Measurements from ENCODE around the gene DDX56. TPM values are rescaled to one million over a fixed set of nuclear protein-coding genes. Genes with fewer than 3 reads are reported as not detected.

DDX56 gene
- total RNA-seq, 6 donors from 2014 or later: 37.6 to 105 (median 57.0) TPM

- no peaks in the 10 kb centered on the region for H3K36me3 ChIP-seq
- DNase-seq (no peak), ATAC-seq (ENCODE audit: low FRiP score in 2 of 2) (no peak)
- no peaks in the 10 kb centered on the region for H3K9me3 ChIP-seq
- peaks cover 48 to 66% (median 56%) of the 10 kb centered on the region in 4 donors for H3K4me1 ChIP-seq
- WGBS, 2 donors: 94 to 97% methylated on average over 1 of the region's 1 CpG
- TF ChIP-seq, protein P1, sequence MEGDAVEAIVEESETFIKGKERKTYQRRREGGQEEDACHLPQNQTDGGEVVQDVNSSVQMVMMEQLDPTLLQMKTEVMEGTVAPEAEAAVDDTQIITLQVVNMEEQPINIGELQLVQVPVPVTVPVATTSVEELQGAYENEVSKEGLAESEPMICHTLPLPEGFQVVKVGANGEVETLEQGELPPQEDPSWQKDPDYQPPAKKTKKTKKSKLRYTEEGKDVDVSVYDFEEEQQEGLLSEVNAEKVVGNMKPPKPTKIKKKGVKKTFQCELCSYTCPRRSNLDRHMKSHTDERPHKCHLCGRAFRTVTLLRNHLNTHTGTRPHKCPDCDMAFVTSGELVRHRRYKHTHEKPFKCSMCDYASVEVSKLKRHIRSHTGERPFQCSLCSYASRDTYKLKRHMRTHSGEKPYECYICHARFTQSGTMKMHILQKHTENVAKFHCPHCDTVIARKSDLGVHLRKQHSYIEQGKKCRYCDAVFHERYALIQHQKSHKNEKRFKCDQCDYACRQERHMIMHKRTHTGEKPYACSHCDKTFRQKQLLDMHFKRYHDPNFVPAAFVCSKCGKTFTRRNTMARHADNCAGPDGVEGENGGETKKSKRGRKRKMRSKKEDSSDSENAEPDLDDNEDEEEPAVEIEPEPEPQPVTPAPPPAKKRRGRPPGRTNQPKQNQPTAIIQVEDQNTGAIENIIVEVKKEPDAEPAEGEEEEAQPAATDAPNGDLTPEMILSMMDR (IDR thresholded peaks at IDR 0.05): no peak
- peak overlapping the region in 1 of 4 donors; percentile 59 for H3K27ac ChIP-seq
- no peak overlapping the region for H3K4me3 ChIP-seq
- H3K27me3 ChIP-seq: no peaks in the 10 kb centered on the region
These were observed 44.3 kb upstream of the DDX56 start for GRCh38 chr7:44618045-44618444.

DNA sequence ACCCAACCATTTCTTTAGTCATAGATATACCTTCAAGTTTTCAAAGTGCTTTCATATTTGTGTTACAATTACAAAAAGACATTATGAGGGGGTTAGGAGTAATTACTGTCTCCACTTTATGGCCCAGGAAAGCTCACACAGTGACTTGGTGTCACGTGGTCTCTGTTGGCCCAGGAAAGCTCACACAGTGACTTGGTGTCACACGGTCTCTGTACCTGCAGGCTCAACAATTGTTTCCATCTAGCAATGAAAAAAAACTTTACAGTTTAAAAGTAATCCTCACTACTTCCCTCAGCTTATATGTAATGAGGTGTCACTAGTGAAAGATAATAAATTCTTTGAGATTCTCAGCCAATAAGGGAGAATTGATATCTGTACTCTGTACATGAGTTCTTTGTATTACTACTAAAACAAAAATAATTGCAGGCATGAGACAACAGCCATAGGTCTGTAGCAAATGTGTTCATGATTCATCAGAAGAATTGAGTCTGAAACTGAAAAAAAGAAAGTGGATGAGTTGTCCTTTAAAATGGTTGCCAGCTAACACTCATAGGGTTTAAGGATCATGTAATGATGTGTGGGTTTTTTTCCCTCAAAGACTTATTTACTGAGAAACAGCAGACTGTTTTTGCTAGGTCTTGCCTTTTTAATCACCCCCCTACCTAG lies 43.6 kb upstream of the DDX56 start:
- no peaks in the 10 kb centered on the region for H3K36me3 ChIP-seq
- TF ChIP-seq EP300 (IDR thresholded peaks at IDR 0.05): no peak
- no peak for TF ChIP-seq POLR2A (IDR thresholded peaks at IDR 0.05)
- TF ChIP-seq, protein P1 (IDR thresholded peaks at IDR 0.05): no peak
- no peak for TF ChIP-seq POLR2AphosphoS5 (IDR thresholded peaks at IDR 0.05)
- DNase-seq: no peak
- H3K27me3 ChIP-seq: no peaks in the 10 kb centered on the region
- H3K27ac ChIP-seq: peak overlapping the region in 1 of 4 donors; percentile 59
- H3K4me3 ChIP-seq: no peak overlapping the region
- 82 to 89% methylated on average over 2 of the region's 2 CpGs for WGBS, 2 donors
- H3K4me1 ChIP-seq: peaks cover 41 to 60% (median 49%) of the 10 kb centered on the region in 4 donors
- ATAC-seq (ENCODE audit: low FRiP score in 2 of 2): no peak
- H3K9me3 ChIP-seq: no peaks in the 10 kb centered on the region

DNA sequence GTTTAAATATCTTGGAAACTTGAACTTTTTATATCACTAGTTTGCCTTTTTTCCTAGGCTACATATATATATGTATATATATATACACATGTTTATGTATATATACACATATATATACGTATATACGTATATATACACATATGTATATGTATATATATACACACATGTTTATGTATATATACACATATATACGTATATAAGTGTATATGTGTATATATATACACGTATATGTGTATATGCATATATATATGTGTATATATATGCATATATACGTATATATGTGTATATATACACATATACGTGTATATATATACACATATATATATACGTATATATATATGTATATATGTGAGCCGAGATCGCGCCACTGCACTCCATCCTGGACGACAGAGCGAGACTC lies 42.8 kb upstream of the DDX56 start:
- Histone ChIP-seq H3K27me3 (no peaks in the 10 kb centered on the region), H3K9me3 (no peaks in the 10 kb centered on the region), H3K36me3 (no peaks in the 10 kb centered on the region), H3K27ac (no peak overlapping the region), H3K4me3 (no peak overlapping the region), H3K4me1 (peaks cover 33 to 51% (median 41%) of the 10 kb centered on the region in 4 donors)
- TF ChIP-seq POLR2AphosphoS5 (IDR thresholded peaks at IDR 0.05): no peak
- TF ChIP-seq, protein P1 (IDR thresholded peaks at IDR 0.05): no peak
- TF ChIP-seq EP300 (IDR thresholded peaks at IDR 0.05): no peak
- no peak for TF ChIP-seq POLR2A (IDR thresholded peaks at IDR 0.05)
- WGBS, 2 donors: 91 to 92% methylated on average over 12 of the region's 12 CpGs
- ATAC-seq (ENCODE audit: low FRiP score in 2 of 2) (no peak), DNase-seq (no peak)

- Histone ChIP-seq H3K9me3 (no peaks in the 10 kb centered on the region), H3K27me3 (no peaks in the 10 kb centered on the region), H3K4me1 (peaks cover 30 to 44% (median 36%) of the 10 kb centered on the region in 4 donors), H3K4me3 (no peak overlapping the region), H3K27ac (peak overlapping the region; percentile 39 to 73 (median 61)), H3K36me3 (no peaks in the 10 kb centered on the region)
- no peak for ATAC-seq (ENCODE audit: low FRiP score in 2 of 2)
- no peak for TF ChIP-seq POLR2A (IDR thresholded peaks at IDR 0.05)
- WGBS, 2 donors: 86 to 89% methylated on average over 5 of the region's 5 CpGs
- no peak for DNase-seq
These were observed 42.1 kb upstream of the DDX56 start for GRCh38 chr7:44615793-44616192.

GRCh38 chr7:44615149-44615611 lies 41.5 kb upstream of the DDX56 start:
- 33 to 43% methylated on average over 1 to 2 of the region's 2 CpGs for WGBS, 2 donors
- H3K36me3 ChIP-seq: no peaks in the 10 kb centered on the region
- H3K9me3 ChIP-seq: no peaks in the 10 kb centered on the region
- ATAC-seq (ENCODE audit: low FRiP score in 2 of 2): peak; percentile 81 to 94
- TF ChIP-seq POLR2AphosphoS5 (IDR thresholded peaks at IDR 0.05) (peak in 1 of 2 donors; percentile 37), EP300 (IDR thresholded peaks at IDR 0.05) (no peak)
- H3K4me1 ChIP-seq: peaks cover 30 to 42% (median 36%) of the 10 kb centered on the region in 4 donors
- H3K4me3 ChIP-seq: no peak overlapping the region
- no peaks in the 10 kb centered on the region for H3K27me3 ChIP-seq
- DNase-seq: peak in 1 of 2 donors; percentile 76
- H3K27ac ChIP-seq: peak overlapping the region; percentile 39 to 73 (median 61)

GRCh38 chr7:44609829-44610228 lies 36.1 kb upstream of the DDX56 start:
- TF ChIP-seq, protein P1 (IDR thresholded peaks at IDR 0.05): no peak
- no peak for TF ChIP-seq POLR2A (IDR thresholded peaks at IDR 0.05)
- TF ChIP-seq EP300 (IDR thresholded peaks at IDR 0.05): no peak
- no peak for TF ChIP-seq POLR2AphosphoS5 (IDR thresholded peaks at IDR 0.05)
- H3K4me1 ChIP-seq: peaks cover 21 to 40% (median 25%) of the 10 kb centered on the region in 4 donors
- H3K36me3 ChIP-seq: no peaks in the 10 kb centered on the region
- H3K9me3 ChIP-seq: no peaks in the 10 kb centered on the region
- no peak overlapping the region for H3K27ac ChIP-seq
- no peaks in the 10 kb centered on the region for H3K27me3 ChIP-seq
- WGBS, 2 donors: 90 to 92% methylated on average over 3 of the region's 3 CpGs
- no peak overlapping the region for H3K4me3 ChIP-seq
- DNase-seq: no peak
- ATAC-seq (ENCODE audit: low FRiP score in 2 of 2): no peak
